Neural cell (in vitro differentiated cells): Measurements from ENCODE around the gene GRIA3.

Experiments used
- CTCF ChIP-seq: fragments of 450-650 bp; IDR thresholded peaks from 2 replicates; pipeline ENCODE4 v1.5.1; 2014; ENCODE audit warnings: antibody characterized with exemption, mild to moderate bottlenecking, moderate library complexity; ENCODE audit not compliant: poor library complexity, severe bottlenecking
- EZH2 ChIP-seq: fragments of 200-600, 300-800 bp; shearing (Covaris generic), sonication (generic); IDR thresholded peaks from 2 replicates; pipeline ENCODE4 v1.6.1; 2014; ENCODE audit warnings: antibody characterized with exemption, low read length, borderline replicate concordance, mild to moderate bottlenecking; ENCODE audit not compliant: insufficient read depth, poor library complexity, severe bottlenecking
- MXI1 ChIP-seq: fragments of 450-650 bp; conservative IDR thresholded peaks from 2 replicates; pipeline ENCODE4 v1.6.1; 2014; ENCODE audit warnings: antibody characterized with exemption, mild to moderate bottlenecking; ENCODE audit not compliant: poor library complexity, severe bottlenecking
- POLR2AphosphoS5 ChIP-seq: IDR thresholded peaks from 2 replicates; pipeline ENCODE4 v1.6.1; 2012
- RAD21 ChIP-seq: fragments of 450-650 bp; conservative IDR thresholded peaks from 2 replicates; pipeline ENCODE4 v1.6.1; 2014; ENCODE audit warnings: antibody characterized with exemption, mild to moderate bottlenecking, moderate library complexity

DNA sequence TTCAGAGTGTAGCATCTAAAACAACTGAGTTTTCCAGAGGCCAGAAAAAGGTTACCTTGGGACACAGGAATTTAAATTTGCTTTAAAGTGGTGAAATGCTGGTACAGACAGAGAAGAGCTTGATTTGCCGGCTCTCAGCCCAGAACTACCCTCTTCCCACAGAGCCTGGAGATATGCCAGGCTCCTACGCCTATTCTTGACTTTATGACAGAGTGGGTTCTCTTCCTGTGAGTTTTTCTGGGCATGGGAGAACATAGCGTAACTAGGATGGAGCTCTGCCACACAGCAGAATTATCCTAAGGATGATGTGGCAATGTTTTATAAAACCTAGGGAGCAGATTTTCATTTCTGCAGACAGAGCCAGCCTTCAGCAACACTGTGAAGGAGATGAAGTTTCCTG is 241.8 kb downstream of the GRIA3 start:
- no peak for TF ChIP-seq MXI1
- TF ChIP-seq RAD21 = no peak
- TF ChIP-seq CTCF = no peak
- no peak for TF ChIP-seq EZH2
- TF ChIP-seq POLR2AphosphoS5 = no peak
